SK-N-SH treated with all-trans-retinoic acid at 6 μM for 48 hours (cell line): ENCODE results near the gene GLT8D1.

Source experiments
- ARNTL ChIP-seq: fragments of 450-650 bp; formaldehyde crosslinking; IDR thresholded peaks from 2 replicates; pipeline ENCODE4 v1.5.0; 2020; ENCODE audit warnings: low read depth, mild to moderate bottlenecking, moderate library complexity, borderline replicate concordance
- PATZ1 ChIP-seq: fragments of 250-450 bp; sonication (Bioruptor Pico); IDR thresholded peaks from 2 replicates; pipeline ENCODE4 v1.8.0; 2020; ENCODE audit warnings: mild to moderate bottlenecking, moderate library complexity, borderline replicate concordance

- TF ChIP-seq ARNTL (CRISPR knock-in tag) (no peak), PATZ1 (CRISPR knock-in tag) (no peak)
Observed at GRCh38 chr3:52678265-52679198, 27.1 kb downstream of the GLT8D1 start.
